Natural killer cell (primary cell): ENCODE results near the gene IFNAR2. TPM values are rescaled to one million over a fixed set of nuclear protein-coding genes. Genes with fewer than 3 reads are reported as not detected.
"Not testable (repeated sequence)": the region's sequence is repeated elsewhere in the genome, so short reads cannot be mapped to it uniquely, and the experiment has no call there.

Source experiments
- ATAC-seq, 3 donors: fragments of 150-1000 bp in 2 of 3; fragments of 200-7000 bp in 1 of 3; cut with Tn5 transposase; 1 replicate in 1 of 3; 2 replicates in 2 of 3; pipeline ENCODE4 v1.10.0; 2021; ENCODE audit warnings: mild to moderate bottlenecking in 2 of 3, moderate library complexity in 2 of 3
- DNase-seq, 2 donors: peaks; one replicate each; pipeline versions ENCODE4 v3.0.0 to v3.0.0-alpha.2; 2013 to 2021; ENCODE audit warnings: mixed read lengths in 1 of 2
- H3K27ac ChIP-seq: one replicate; pipeline ENCODE4 v1.5.1; 2013; ENCODE audit warnings: mild to moderate bottlenecking, low read length
- H3K27me3 ChIP-seq: one replicate; pipeline ENCODE4 v1.6.1; 2013; ENCODE audit warnings: low read length; ENCODE audit not compliant: control insufficient read depth, insufficient read depth
- H3K36me3 ChIP-seq: one replicate; pipeline ENCODE4 v1.6.1; 2013; ENCODE audit warnings: low read length; ENCODE audit not compliant: control insufficient read depth, insufficient read depth
- H3K4me1 ChIP-seq: one replicate; pipeline ENCODE4 v1.6.1; 2013; ENCODE audit warnings: low read length; ENCODE audit not compliant: control insufficient read depth, insufficient read depth
- H3K4me3 ChIP-seq: one replicate; pipeline ENCODE4 v1.5.1; 2013; ENCODE audit warnings: low read length
- H3K9me3 ChIP-seq: one replicate; pipeline ENCODE4 v1.6.1; 2013; ENCODE audit warnings: low read length; ENCODE audit not compliant: control insufficient read depth, insufficient read depth
- H3K27ac Mint-ChIP-seq, 2 donors: one replicate each; pipeline ENCODE4 v1.8.0; 2022; ENCODE audit warnings: mild to moderate bottlenecking in 2 of 2, mixed read lengths in 2 of 2, moderate library complexity in 1 of 2
- H3K27me3 Mint-ChIP-seq, 2 donors: one replicate each; pipeline ENCODE4 v1.8.0; 2022; ENCODE audit warnings: low read depth in 2 of 2, mixed read lengths in 2 of 2
- H3K36me3 Mint-ChIP-seq: one replicate; pipeline ENCODE4 v1.8.0; 2022; ENCODE audit warnings: mixed read lengths
- H3K4me1 Mint-ChIP-seq, 2 donors: one replicate each; pipeline ENCODE4 v1.8.0; 2022; ENCODE audit warnings: mixed read lengths in 2 of 2
- H3K4me3 Mint-ChIP-seq: one replicate; pipeline ENCODE4 v1.8.0; 2022; ENCODE audit warnings: mild to moderate bottlenecking, moderate library complexity, mixed read lengths
- H3K9me3 Mint-ChIP-seq, 2 donors: one replicate each; pipeline ENCODE4 v1.8.0; 2022; ENCODE audit warnings: mixed read lengths in 2 of 2
- CTCF ChIP-seq: fragments of 200-600 bp; IDR thresholded peaks from one replicate; pipeline ENCODE4 v1.8.0; 2022; ENCODE audit warnings: antibody characterized with exemption
- WGBS: methylation state at CpG from one replicate; pipeline ENCODE4 v1.1.7; 2013; ENCODE audit warnings: missing lambda C conversion rate; ENCODE audit not compliant: insufficient coverage; 5-methylcytosine and 5-hydroxymethylcytosine counted together
- intact Hi-C: fragments of 100-400 bp; cut with micrococcal nuclease; formaldehyde crosslinking; loops from one replicate; pipeline ENCODE4 v1.14.2; 2022
- total RNA-seq, 4 donors: library from RNA; stranded (reverse); fragments of 120-200 nt in 1 of 4; gene quantifications; one replicate each; pipeline versions ENCODE4 v1.2.3 to v1.2.4, GENCODE V29; 2013 to 2022

The IFNAR2 gene
- total RNA-seq, 3 donors from 2014 or later (not counting 1 experiment from before 2014, with no cell fraction given), result 65.4 to 105 (median 70.9) TPM

- Histone ChIP-seq H3K4me1 (peaks cover 64% of the 10 kb centered on the region), H3K36me3 (no peaks in the 10 kb centered on the region), H3K4me3 (no peak overlapping the region), H3K9me3 (no peaks in the 10 kb centered on the region), H3K27ac (no peak overlapping the region), H3K27me3 (no peaks in the 10 kb centered on the region)
- H3K36me3 Mint-ChIP-seq, result no peaks in the 10 kb centered on the region
- H3K4me1 Mint-ChIP-seq, result peaks cover 72 to 77% of the 10 kb centered on the region in 2 donors
- H3K27ac Mint-ChIP-seq, result peak overlapping the region in 1 of 2 donors; percentile 90
- no peak for DNase-seq
- ATAC-seq, result no peak
- H3K9me3 Mint-ChIP-seq, result no peaks in the 10 kb centered on the region
- 100% methylated on average over 1 of the region's 1 CpG for WGBS
- TF ChIP-seq CTCF, result no peak
- H3K4me3 Mint-ChIP-seq, result no peak overlapping the region
- H3K27me3 Mint-ChIP-seq, result no peaks in the 10 kb centered on the region
- intact Hi-C loops, result no loop called here
These were observed 15.7 kb upstream of the IFNAR2 start for GRCh38 chr21:33214056-33214455.

GRCh38 chr21:33217138-33217520, 12.6 kb upstream of the IFNAR2 start:
- 100% methylated on average over 1 of the region's 2 CpGs for WGBS
- no peaks in the 10 kb centered on the region for H3K9me3 ChIP-seq
- Mint-ChIP-seq H3K36me3 (peaks cover 6% of the 10 kb centered on the region), H3K9me3 (no peaks in the 10 kb centered on the region), H3K27me3 (no peaks in the 10 kb centered on the region), H3K27ac (peak overlapping the region; percentile 89 to 90), H3K4me1 (peaks cover 80 to 88% of the 10 kb centered on the region in 2 donors), H3K4me3 (no peak overlapping the region)
- intact Hi-C loops, result no loop called here
- H3K27me3 ChIP-seq, result no peaks in the 10 kb centered on the region
- peak overlapping the region; percentile 90 for H3K27ac ChIP-seq
- no peak overlapping the region for H3K4me3 ChIP-seq
- no peaks in the 10 kb centered on the region for H3K36me3 ChIP-seq
- H3K4me1 ChIP-seq, result peaks cover 56% of the 10 kb centered on the region
- ATAC-seq (no peak), DNase-seq (no peak)
- no peak for TF ChIP-seq CTCF

- Histone ChIP-seq H3K4me1 (peaks cover 45% of the 10 kb centered on the region), H3K27me3 (no peaks in the 10 kb centered on the region), H3K27ac (no peak overlapping the region), H3K9me3 (no peaks in the 10 kb centered on the region), H3K4me3 (no peak overlapping the region), H3K36me3 (no peaks in the 10 kb centered on the region)
- no peaks in the 10 kb centered on the region for H3K27me3 Mint-ChIP-seq
- DNase-seq, result no peak
- peak overlapping the region; percentile 72 to 89 for H3K27ac Mint-ChIP-seq
- no peak for TF ChIP-seq CTCF
- peaks cover 6% of the 10 kb centered on the region for H3K36me3 Mint-ChIP-seq
- H3K9me3 Mint-ChIP-seq, result no peaks in the 10 kb centered on the region
- H3K4me1 Mint-ChIP-seq, result peaks cover 58 to 66% of the 10 kb centered on the region in 2 donors
- no peak overlapping the region for H3K4me3 Mint-ChIP-seq
- no peak for ATAC-seq
- 97% methylated on average over 1 of the region's 3 CpGs for WGBS
- intact Hi-C loops, result no loop called here
These were observed 10.4 kb upstream of the IFNAR2 start for GRCh38 chr21:33219300-33219699.

- H3K4me1 Mint-ChIP-seq, result peaks cover 52 to 59% of the 10 kb centered on the region in 2 donors
- ATAC-seq (peak in 2 of 3 donors; percentile 29 to 34), DNase-seq (peak in 1 of 2 donors; percentile 59)
These were observed 9.8 kb upstream of the IFNAR2 start for GRCh38 chr21:33219954-33220353.

GRCh38 chr21:33225376-33225775, 4.4 kb upstream of the IFNAR2 start:
- H3K27ac Mint-ChIP-seq, ATAC-seq, H3K4me1 ChIP-seq, H3K36me3 ChIP-seq, H3K27me3 Mint-ChIP-seq, H3K9me3 Mint-ChIP-seq, H3K4me3 ChIP-seq, H3K27me3 ChIP-seq, H3K36me3 Mint-ChIP-seq, H3K4me3 Mint-ChIP-seq, H3K9me3 ChIP-seq, intact Hi-C loops, DNase-seq, H3K27ac ChIP-seq: not testable (repeated sequence)
- H3K4me1 Mint-ChIP-seq, result peaks cover 22 to 26% of the 10 kb centered on the region in 2 donors
- 95% methylated on average over 3 of the region's 3 CpGs for WGBS

More at GRCh38 chr21:33219954-33220353, 9.8 kb upstream of the IFNAR2 start:
- Mint-ChIP-seq H3K36me3 (peaks cover 6% of the 10 kb centered on the region), H3K27ac (peak overlapping the region; percentile 36 to 72), H3K27me3 (no peaks in the 10 kb centered on the region), H3K4me3 (no peak overlapping the region), H3K9me3 (no peaks in the 10 kb centered on the region)
- H3K4me1 ChIP-seq, result peaks cover 38% of the 10 kb centered on the region
- no peak overlapping the region for H3K4me3 ChIP-seq
- WGBS, result 67% methylated on average over 3 of the region's 3 CpGs
- no peak overlapping the region for H3K27ac ChIP-seq
- no peaks in the 10 kb centered on the region for H3K36me3 ChIP-seq
- no peaks in the 10 kb centered on the region for H3K9me3 ChIP-seq
- TF ChIP-seq CTCF, result no peak
- intact Hi-C loops, result no loop called here
- no peaks in the 10 kb centered on the region for H3K27me3 ChIP-seq
